Osteocyte (in vitro differentiated cells): ENCODE data around the gene ESR1. TPM values are rescaled to one million over a fixed set of nuclear protein-coding genes. Genes with fewer than 3 reads are reported as not detected.

Source experiments
- DNase-seq: peaks from one replicate; pipeline ENCODE4 v3.0.0; 2021; ENCODE audit warnings: mixed read lengths; ENCODE audit not compliant: unreplicated experiment; ENCODE audit errors: extremely low spot score
- H3K27ac Mint-ChIP-seq: one replicate; pipeline ENCODE4 v1.8.0; 2021; ENCODE audit warnings: mild to moderate bottlenecking, mixed read lengths; ENCODE audit not compliant: unreplicated experiment
- H3K27me3 Mint-ChIP-seq: one replicate; pipeline ENCODE4 v1.8.0; 2021; ENCODE audit warnings: mixed read lengths; ENCODE audit not compliant: unreplicated experiment
- H3K36me3 Mint-ChIP-seq: one replicate; pipeline ENCODE4 v1.8.0; 2021; ENCODE audit warnings: mixed read lengths; ENCODE audit not compliant: unreplicated experiment
- H3K4me1 Mint-ChIP-seq: one replicate; pipeline ENCODE4 v1.8.0; 2021; ENCODE audit warnings: mixed read lengths; ENCODE audit not compliant: unreplicated experiment
- H3K4me3 Mint-ChIP-seq: one replicate; pipeline ENCODE4 v1.8.0; 2021; ENCODE audit warnings: mild to moderate bottlenecking, moderate library complexity, mixed read lengths; ENCODE audit not compliant: unreplicated experiment
- H3K9me3 Mint-ChIP-seq: one replicate; pipeline ENCODE4 v1.8.0; 2021; ENCODE audit warnings: mixed read lengths; ENCODE audit not compliant: unreplicated experiment
- total RNA-seq: library from RNA; stranded (reverse); gene quantifications from 2 replicates; pipeline ENCODE4 v1.2.1, GENCODE V29; 2021
- TF ChIP-seq, protein P1 (sequence below): fragments of 200-600 bp; sonication (generic); IDR thresholded peaks from 2 replicates; pipeline ENCODE4 v1.5.0; 2021; ENCODE audit warnings: antibody characterized with exemption, mild to moderate bottlenecking, moderate library complexity

ESR1 gene
- total RNA-seq, 1 donor from 2014 or later = not detected

DNA sequence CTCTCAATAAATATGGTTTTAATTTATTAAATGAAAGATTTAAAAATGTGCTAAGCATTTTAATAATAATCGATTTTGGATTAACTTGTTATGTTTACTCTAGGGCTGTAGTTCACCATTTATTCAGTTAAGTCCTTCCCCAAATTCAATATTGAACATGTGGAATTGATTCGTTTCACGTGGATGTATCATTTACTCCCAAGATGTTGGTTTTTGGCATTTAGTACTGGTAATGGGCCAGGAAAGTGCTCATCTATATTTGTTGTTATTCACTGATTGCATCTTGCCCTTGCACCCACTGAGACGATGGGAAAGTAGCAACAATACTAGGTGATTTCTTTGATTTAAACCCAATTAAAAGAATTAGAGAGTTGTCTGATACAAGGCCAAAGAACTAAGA is 97.1 kb downstream of the ESR1 start:
- no peaks in the 10 kb centered on the region for H3K36me3 Mint-ChIP-seq
- peaks cover 5% of the 10 kb centered on the region for H3K27me3 Mint-ChIP-seq

DNA sequence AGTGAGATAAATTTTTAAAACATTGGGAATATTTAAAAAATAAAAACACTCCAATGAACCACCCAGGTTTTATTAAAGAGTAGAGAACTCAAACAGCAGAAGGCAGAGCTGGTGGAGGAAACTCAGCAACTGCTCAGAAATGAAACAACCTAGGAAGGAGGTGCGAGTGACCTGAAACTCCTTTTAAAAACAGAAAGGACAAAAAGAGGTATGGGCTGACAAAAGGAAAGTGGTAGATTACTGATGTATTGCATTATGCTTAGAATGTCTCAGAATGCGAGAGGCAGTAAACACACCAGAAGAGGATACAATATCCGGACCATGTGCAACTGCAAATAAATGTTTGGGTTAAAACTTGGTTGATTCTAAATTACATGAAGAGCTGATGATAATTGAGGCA is 97.6 kb downstream of the ESR1 start:
- TF ChIP-seq, protein P1, sequence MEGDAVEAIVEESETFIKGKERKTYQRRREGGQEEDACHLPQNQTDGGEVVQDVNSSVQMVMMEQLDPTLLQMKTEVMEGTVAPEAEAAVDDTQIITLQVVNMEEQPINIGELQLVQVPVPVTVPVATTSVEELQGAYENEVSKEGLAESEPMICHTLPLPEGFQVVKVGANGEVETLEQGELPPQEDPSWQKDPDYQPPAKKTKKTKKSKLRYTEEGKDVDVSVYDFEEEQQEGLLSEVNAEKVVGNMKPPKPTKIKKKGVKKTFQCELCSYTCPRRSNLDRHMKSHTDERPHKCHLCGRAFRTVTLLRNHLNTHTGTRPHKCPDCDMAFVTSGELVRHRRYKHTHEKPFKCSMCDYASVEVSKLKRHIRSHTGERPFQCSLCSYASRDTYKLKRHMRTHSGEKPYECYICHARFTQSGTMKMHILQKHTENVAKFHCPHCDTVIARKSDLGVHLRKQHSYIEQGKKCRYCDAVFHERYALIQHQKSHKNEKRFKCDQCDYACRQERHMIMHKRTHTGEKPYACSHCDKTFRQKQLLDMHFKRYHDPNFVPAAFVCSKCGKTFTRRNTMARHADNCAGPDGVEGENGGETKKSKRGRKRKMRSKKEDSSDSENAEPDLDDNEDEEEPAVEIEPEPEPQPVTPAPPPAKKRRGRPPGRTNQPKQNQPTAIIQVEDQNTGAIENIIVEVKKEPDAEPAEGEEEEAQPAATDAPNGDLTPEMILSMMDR = no peak
- no peaks in the 10 kb centered on the region for H3K36me3 Mint-ChIP-seq
- no peak overlapping the region for H3K4me3 Mint-ChIP-seq
- peaks cover 5% of the 10 kb centered on the region for H3K9me3 Mint-ChIP-seq
- no peaks in the 10 kb centered on the region for H3K4me1 Mint-ChIP-seq
- no peak overlapping the region for H3K27ac Mint-ChIP-seq
- no peak for DNase-seq
- H3K27me3 Mint-ChIP-seq = peaks cover 5% of the 10 kb centered on the region

More for the DNA sequence above, 97.1 kb downstream of the ESR1 start:
- H3K9me3 Mint-ChIP-seq = peaks cover 8% of the 10 kb centered on the region
- no peaks in the 10 kb centered on the region for H3K4me1 Mint-ChIP-seq
- no peak overlapping the region for H3K27ac Mint-ChIP-seq
- no peak overlapping the region for H3K4me3 Mint-ChIP-seq
- DNase-seq = no peak
- TF ChIP-seq, protein P1 = no peak

DNA sequence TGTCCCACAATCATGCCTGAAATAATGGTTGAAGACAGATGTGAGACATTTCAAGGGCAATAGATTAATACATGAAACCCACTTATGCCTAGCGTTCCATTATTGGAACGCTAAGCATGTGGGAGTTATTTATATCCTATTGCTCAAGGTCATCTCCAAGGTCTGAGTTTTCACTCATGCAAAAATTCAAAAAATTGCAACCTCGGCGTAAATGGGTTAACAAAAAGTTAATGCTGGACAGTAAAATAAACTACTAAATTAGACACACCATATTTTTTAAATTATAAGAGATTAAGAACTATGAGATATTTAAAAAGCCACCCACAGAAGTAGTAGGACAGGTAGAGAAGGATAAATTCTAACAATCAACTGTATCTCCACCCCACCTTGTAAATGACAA is 98.4 kb downstream of the ESR1 start:
- peaks cover 5% of the 10 kb centered on the region for H3K27me3 Mint-ChIP-seq
- TF ChIP-seq, protein P1 = no peak
- H3K4me1 Mint-ChIP-seq = no peaks in the 10 kb centered on the region
- H3K4me3 Mint-ChIP-seq = no peak overlapping the region
- H3K27ac Mint-ChIP-seq = no peak overlapping the region
- no peak for DNase-seq
- no peaks in the 10 kb centered on the region for H3K36me3 Mint-ChIP-seq
- H3K9me3 Mint-ChIP-seq = no peaks in the 10 kb centered on the region

DNA sequence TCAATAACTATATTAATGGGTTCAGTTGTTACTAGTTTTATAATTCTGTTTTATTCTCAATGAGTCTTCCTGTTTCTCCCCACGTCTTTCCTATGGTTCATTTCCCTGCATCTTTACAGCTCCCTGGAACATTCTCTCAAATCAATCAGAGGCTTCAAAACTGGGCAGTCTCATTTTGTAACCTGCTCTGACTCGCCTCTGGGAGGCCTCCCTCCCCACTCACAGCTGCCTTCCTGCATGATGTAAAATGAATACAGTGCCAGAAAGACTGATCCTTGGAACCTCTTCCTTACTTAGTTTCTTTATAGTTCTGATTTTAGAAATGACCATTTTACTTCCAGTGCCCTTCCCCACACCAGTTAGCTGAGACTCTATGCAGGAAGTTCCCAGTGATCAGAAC is 103.9 kb downstream of the ESR1 start:
- Mint-ChIP-seq H3K36me3 (no peaks in the 10 kb centered on the region), H3K4me1 (no peaks in the 10 kb centered on the region), H3K9me3 (no peaks in the 10 kb centered on the region), H3K27ac (no peak overlapping the region), H3K27me3 (peaks cover 6% of the 10 kb centered on the region), H3K4me3 (no peak overlapping the region)
- DNase-seq = no peak
- TF ChIP-seq, protein P1 = no peak

DNA sequence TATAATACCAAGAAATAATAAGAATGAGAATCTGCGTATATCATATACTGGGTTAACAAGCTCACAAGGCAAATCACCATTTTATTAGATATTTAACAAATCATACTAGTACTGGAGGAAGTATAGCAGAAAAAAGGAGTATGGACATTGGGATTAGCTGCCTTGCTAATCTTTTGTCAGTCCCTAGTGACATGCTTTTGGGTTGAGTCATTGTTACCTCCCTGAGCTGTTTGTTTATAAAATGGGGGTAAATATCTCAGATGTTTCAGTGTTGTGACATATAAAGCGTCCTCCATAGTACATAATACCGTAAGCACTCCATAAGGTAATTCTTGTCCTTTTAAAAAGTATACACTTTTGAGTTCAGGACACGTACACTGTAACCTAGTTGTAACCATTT is 107.0 kb downstream of the ESR1 start:
- no peak overlapping the region for H3K27ac Mint-ChIP-seq
- H3K36me3 Mint-ChIP-seq = no peaks in the 10 kb centered on the region
- peaks cover 4% of the 10 kb centered on the region for H3K27me3 Mint-ChIP-seq
- TF ChIP-seq, protein P1 = no peak
- H3K9me3 Mint-ChIP-seq = no peaks in the 10 kb centered on the region
- DNase-seq = no peak
- H3K4me1 Mint-ChIP-seq = no peaks in the 10 kb centered on the region
- no peak overlapping the region for H3K4me3 Mint-ChIP-seq
